HL-60 (cell line): Measurements from ENCODE around the gene RAVER1.

Source experiments
- DNase-seq, 2 experiments: peaks; one replicate each; pipeline ENCODE4 v3.0.0-alpha.2; 2010 to 2020; ENCODE audit warnings: low read depth in 1 of 2, low spot score in 1 of 2
- H3K27ac ChIP-seq: fragments of 250-450 bp; sonication (Bioruptor Pico); replicated peaks from 2 replicates; pipeline ENCODE4 v1.5.1; 2020; ENCODE audit warnings: mild to moderate bottlenecking, moderate library complexity
- H3K27me3 ChIP-seq: fragments of 250-450 bp; sonication (Bioruptor Pico); 2 replicates; pipeline ENCODE4 v1.5.1; 2021; ENCODE audit warnings: mild to moderate bottlenecking, moderate library complexity; ENCODE audit not compliant: insufficient read depth, poor library complexity, severe bottlenecking
- H3K4me3 ChIP-seq: replicated peaks from 2 replicates; pipeline ENCODE4 v1.5.1; 2011; ENCODE audit warnings: mild to moderate bottlenecking, control low read depth, low read length; ENCODE audit not compliant: insufficient read depth
- GABPA ChIP-seq: IDR thresholded peaks from 2 replicates; pipeline ENCODE4 v1.6.1; 2012; ENCODE audit warnings: low read depth
- POLR2AphosphoS5 ChIP-seq: IDR thresholded peaks from 2 replicates; pipeline ENCODE4 v1.6.1; 2012; ENCODE audit warnings: low read depth
- SPI1 ChIP-seq: IDR thresholded peaks from 2 replicates; pipeline ENCODE4 v1.6.1; 2012; ENCODE audit warnings: low read depth, mild to moderate bottlenecking, borderline replicate concordance
- TF ChIP-seq, protein P1 (sequence below): IDR thresholded peaks from one replicate; pipeline ENCODE4 v1.5.1; 2011; ENCODE audit warnings: low read length, control low read depth, inconsistent platforms; ENCODE audit not compliant: insufficient read depth
- TF ChIP-seq, protein P2 (sequence below): IDR thresholded peaks from 2 replicates; pipeline ENCODE4 v1.6.1; 2012; ENCODE audit warnings: low read depth; ENCODE audit not compliant: insufficient replicate concordance

RAVER1 gene

DNA sequence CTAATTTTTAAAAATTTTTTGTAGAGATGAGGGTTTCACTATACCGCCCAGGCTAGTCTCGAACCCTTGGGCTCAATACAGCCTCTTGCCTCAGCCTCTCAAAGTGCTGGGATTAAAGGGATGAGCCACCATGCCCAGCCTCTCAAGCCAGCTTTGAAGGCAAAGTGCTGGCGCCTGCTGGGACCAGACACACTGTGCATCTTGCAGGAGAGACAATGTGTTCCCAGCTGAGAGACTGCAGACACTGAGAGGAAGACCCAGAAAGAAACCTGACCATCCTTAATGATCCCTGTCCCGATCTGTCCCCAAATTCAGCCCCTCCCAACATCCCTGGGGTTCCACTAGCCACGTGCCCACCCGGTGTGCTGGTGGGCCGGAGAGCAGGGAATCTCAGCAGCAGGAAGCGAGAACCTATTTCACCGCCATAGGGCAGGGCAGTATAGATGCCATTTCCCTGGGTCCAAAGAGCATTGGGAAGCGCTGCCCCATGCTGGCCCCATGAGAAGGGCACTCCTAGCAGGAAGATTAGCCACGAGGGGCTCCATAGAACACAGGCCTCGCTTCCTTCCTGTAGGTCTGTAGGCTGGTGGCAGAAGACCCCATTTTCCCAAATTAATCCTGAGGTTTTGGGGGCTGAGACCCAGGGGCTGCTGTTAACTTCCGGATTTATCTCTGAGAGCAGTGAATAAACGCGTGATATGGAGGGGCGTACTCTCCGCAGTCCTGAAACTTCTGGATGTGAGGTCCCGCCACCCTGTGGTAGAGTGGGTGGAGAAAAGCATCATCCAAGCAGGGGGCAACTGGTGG lies 968 bp downstream of the RAVER1 start:
- no peaks in the 10 kb centered on the region for H3K27me3 ChIP-seq
- H3K27ac ChIP-seq, result peak overlapping the region; percentile 97
- TF ChIP-seq POLR2AphosphoS5 (no peak), SPI1 (no peak), GABPA (no peak)
- TF ChIP-seq, protein P1, sequence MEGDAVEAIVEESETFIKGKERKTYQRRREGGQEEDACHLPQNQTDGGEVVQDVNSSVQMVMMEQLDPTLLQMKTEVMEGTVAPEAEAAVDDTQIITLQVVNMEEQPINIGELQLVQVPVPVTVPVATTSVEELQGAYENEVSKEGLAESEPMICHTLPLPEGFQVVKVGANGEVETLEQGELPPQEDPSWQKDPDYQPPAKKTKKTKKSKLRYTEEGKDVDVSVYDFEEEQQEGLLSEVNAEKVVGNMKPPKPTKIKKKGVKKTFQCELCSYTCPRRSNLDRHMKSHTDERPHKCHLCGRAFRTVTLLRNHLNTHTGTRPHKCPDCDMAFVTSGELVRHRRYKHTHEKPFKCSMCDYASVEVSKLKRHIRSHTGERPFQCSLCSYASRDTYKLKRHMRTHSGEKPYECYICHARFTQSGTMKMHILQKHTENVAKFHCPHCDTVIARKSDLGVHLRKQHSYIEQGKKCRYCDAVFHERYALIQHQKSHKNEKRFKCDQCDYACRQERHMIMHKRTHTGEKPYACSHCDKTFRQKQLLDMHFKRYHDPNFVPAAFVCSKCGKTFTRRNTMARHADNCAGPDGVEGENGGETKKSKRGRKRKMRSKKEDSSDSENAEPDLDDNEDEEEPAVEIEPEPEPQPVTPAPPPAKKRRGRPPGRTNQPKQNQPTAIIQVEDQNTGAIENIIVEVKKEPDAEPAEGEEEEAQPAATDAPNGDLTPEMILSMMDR, result no peak
- TF ChIP-seq, protein P2, sequence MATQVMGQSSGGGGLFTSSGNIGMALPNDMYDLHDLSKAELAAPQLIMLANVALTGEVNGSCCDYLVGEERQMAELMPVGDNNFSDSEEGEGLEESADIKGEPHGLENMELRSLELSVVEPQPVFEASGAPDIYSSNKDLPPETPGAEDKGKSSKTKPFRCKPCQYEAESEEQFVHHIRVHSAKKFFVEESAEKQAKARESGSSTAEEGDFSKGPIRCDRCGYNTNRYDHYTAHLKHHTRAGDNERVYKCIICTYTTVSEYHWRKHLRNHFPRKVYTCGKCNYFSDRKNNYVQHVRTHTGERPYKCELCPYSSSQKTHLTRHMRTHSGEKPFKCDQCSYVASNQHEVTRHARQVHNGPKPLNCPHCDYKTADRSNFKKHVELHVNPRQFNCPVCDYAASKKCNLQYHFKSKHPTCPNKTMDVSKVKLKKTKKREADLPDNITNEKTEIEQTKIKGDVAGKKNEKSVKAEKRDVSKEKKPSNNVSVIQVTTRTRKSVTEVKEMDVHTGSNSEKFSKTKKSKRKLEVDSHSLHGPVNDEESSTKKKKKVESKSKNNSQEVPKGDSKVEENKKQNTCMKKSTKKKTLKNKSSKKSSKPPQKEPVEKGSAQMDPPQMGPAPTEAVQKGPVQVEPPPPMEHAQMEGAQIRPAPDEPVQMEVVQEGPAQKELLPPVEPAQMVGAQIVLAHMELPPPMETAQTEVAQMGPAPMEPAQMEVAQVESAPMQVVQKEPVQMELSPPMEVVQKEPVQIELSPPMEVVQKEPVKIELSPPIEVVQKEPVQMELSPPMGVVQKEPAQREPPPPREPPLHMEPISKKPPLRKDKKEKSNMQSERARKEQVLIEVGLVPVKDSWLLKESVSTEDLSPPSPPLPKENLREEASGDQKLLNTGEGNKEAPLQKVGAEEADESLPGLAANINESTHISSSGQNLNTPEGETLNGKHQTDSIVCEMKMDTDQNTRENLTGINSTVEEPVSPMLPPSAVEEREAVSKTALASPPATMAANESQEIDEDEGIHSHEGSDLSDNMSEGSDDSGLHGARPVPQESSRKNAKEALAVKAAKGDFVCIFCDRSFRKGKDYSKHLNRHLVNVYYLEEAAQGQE, result peak; percentile 68
- no peak for DNase-seq
- H3K4me3 ChIP-seq, result peak overlapping the region; percentile 94

DNA sequence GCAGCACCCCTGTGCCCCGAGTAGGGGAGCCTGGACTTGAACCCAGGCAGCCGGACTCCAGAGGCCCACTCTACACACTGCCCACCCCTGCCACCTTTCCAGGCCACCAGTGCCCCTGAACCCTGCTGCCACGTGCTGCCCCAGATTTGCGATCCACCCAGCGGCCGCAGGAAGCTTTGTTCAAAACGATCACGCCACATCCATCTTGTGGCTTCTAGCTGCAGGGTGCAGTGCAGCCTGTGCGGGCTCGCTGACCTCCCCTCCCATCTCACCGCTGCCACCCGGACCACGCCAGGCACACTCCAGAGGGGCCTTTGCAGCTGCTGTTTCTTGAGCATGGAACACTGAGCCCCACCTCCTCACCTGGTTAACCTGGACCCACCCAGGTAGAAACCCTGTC lies 3.8 kb downstream of the RAVER1 start:
- no peaks in the 10 kb centered on the region for H3K27me3 ChIP-seq
- TF ChIP-seq, protein P1, result no peak
- TF ChIP-seq, protein P2, result no peak
- TF ChIP-seq SPI1 (no peak), GABPA (no peak), POLR2AphosphoS5 (no peak)
- DNase-seq, result no peak
- H3K4me3 ChIP-seq, result no peak overlapping the region
- H3K27ac ChIP-seq, result no peak overlapping the region

DNA sequence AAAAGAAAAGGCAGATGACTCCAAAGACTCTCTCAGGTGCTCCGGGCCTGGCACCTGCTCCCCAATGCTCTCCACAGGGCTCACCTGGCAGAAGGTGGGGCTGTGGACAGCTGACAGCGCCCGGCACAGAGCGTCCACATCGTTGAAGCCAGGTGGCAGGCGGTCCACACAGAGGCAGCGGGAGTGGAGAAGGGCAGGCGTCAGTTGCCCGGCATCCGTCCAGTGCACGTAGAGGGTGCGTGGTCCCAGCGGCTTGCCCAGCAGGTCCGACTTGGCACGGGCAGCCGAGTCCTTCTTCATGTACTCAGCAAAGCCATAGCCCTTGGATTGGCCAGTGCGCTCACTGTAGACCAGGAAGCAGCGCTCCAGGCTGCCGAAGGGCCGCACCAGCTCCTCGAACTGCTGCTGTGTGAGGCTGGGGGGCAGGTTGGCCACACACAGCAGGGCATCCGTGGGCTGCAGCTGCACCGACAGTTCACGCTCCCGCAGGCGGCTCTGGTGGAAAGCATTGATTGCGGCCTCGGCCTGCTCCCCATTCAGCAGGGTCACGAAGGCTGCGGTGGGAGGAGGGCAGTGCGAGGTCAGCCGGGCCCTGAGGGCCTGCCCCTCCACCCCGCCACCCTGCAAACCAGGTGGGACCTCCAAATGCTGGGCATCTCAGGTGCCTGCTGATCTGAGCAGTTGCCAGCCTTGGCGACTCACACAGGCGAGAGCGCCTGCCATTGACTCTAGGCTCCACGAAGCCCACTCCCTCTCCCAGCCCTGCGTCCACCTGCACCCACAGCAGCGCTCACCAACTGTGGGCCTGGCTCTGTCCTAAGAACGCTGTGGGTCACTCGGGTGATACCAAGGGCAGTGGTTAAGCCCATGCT lies 4.5 kb downstream of the RAVER1 start:
- TF ChIP-seq, protein P1, result no peak
- TF ChIP-seq GABPA (no peak), SPI1 (no peak), POLR2AphosphoS5 (no peak)
- TF ChIP-seq, protein P2, result no peak
- no peak overlapping the region for H3K27ac ChIP-seq
- no peak overlapping the region for H3K4me3 ChIP-seq
- DNase-seq, result no peak
- H3K27me3 ChIP-seq, result no peaks in the 10 kb centered on the region
